ENCODE results near the gene OR51A2.
"Not testable (repeated sequence)": the region's sequence is repeated elsewhere in the genome, so short reads cannot be mapped to it uniquely, and the experiment has no call there.

The OR51A2 gene

GRCh38 chr11:4955613-4956012 lies at the start of gene OR51A2:
Gene OR51A2 (minus strand): TSS chr11:4955713. CDS start chr11:4955713, 0 bp downstream.
- H3F3A ChIP-seq (ENCODE audit: low read depth) = not testable (repeated sequence)

DNA sequence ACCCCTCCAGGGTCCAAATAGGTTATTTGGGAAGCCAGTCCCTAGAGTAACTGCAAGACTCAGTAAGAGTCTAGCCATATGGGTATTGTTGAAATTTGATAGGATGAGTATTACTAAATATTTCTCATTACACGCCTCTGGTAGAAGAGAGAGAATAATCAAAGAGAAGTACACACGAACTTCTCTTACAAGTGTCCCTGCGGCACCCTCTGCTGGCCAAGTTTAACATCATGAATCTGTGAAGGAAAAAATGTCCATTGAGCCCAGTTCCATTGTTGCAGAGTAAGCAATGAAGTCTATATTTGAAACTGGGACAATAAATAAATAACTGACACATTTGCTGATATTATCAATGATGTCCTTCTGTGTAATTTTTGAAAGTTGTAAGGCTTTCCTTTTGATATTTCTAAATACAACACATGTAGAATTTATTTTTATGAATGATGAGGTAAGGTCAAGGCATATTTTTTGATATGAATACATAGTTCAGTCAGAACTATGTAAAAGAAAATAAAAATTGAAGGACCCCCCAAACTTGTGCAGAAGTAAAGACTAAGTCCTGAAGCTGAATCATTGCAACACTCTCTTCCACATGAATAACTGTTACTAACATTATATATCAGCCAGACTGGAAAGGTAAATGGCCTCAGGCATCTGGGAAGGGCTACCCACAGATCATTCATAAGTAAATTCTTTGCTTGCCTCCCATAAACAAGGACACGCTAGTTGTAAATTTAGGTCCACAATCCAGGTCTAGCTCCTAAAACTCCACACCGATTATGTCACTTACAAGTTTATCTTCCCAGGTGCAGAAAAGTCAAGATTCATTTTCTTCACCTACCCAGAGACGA lies 49.1 kb upstream of the OR51A2 start:
- TF ChIP-seq, protein P1, sequence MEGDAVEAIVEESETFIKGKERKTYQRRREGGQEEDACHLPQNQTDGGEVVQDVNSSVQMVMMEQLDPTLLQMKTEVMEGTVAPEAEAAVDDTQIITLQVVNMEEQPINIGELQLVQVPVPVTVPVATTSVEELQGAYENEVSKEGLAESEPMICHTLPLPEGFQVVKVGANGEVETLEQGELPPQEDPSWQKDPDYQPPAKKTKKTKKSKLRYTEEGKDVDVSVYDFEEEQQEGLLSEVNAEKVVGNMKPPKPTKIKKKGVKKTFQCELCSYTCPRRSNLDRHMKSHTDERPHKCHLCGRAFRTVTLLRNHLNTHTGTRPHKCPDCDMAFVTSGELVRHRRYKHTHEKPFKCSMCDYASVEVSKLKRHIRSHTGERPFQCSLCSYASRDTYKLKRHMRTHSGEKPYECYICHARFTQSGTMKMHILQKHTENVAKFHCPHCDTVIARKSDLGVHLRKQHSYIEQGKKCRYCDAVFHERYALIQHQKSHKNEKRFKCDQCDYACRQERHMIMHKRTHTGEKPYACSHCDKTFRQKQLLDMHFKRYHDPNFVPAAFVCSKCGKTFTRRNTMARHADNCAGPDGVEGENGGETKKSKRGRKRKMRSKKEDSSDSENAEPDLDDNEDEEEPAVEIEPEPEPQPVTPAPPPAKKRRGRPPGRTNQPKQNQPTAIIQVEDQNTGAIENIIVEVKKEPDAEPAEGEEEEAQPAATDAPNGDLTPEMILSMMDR (conservative IDR thresholded peaks at IDR 0.05; ENCODE audit: low read length) = peak; percentile 80
- TF ChIP-seq EZH2phosphoT487 (IDR thresholded peaks at IDR 0.05; ENCODE audit: borderline replicate concordance) = no peak

More at GRCh38 chr11:4955613-4956012, at the start of gene OR51A2:
- H4K20me1 ChIP-seq (ENCODE audit: insufficient read depth, low read length, poor library complexity, severe bottlenecking); H3K9me3 ChIP-seq (ENCODE audit: insufficient read depth, low read depth, low read length); H3K4me3 ChIP-seq (ENCODE audit: low read length, poor library complexity, severe bottlenecking); H3K27me3 ChIP-seq (ENCODE audit: insufficient read depth, low read length, poor library complexity, severe bottlenecking); H3K79me2 ChIP-seq (ENCODE audit: insufficient read depth, low read length); H3K4me2 ChIP-seq (ENCODE audit: low read depth, low read length, poor library complexity, severe bottlenecking); H2AFZ ChIP-seq (ENCODE audit: low read length); H3K4me1 ChIP-seq (ENCODE audit: insufficient read depth, low read length, poor library complexity, severe bottlenecking); H3K36me3 ChIP-seq (ENCODE audit: insufficient read depth, low read length); H3K9me2 ChIP-seq (replicated peaks; ENCODE audit: low read depth, low read length); H3K9ac ChIP-seq (ENCODE audit: low read depth, low read length, poor library complexity, severe bottlenecking): not testable (repeated sequence)

DNA sequence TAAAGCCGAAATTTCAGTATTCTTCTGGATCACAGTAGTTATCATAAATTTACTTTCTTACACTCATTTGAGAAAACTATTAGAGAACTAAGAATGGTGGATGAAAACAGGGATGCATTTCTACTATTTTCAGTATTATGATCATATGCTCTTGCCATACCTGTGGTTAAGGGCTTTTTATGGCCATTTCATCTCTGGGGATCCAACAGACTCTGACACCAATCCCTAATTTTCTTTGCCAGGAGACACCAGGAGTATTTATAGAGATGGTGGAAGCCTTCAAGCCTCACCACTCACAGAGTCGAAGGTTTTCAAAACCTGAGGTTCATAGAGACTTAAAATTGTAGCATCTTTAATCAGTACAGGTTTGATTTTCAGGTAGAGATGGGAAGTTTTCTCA lies 39.0 kb upstream of the OR51A2 start, which contains the start of gene OR51L1:
Gene OR51L1 (plus strand): TSS at position 301 of the 400 bp plus-strand sequence. CDS start 4,132 bp downstream, outside the sequence.
- TF ChIP-seq, protein P1 (conservative IDR thresholded peaks at IDR 0.05; ENCODE audit: low read length) = no peak
- TF ChIP-seq EZH2phosphoT487 (IDR thresholded peaks at IDR 0.05; ENCODE audit: borderline replicate concordance) = no peak
- H3K36me3 ChIP-seq (ENCODE audit: insufficient read depth, low read length) = no peaks in the 10 kb centered on the region
- no peaks in the 10 kb centered on the region for H3F3A ChIP-seq (ENCODE audit: low read depth)
- no peaks in the 10 kb centered on the region for H4K20me1 ChIP-seq (ENCODE audit: insufficient read depth, low read length, poor library complexity, severe bottlenecking)
- H3K4me3 ChIP-seq (ENCODE audit: low read length, poor library complexity, severe bottlenecking) = no peak within 1 kb of the TSS
- H3K9ac ChIP-seq (ENCODE audit: low read depth, low read length, poor library complexity, severe bottlenecking) = no peak within 1 kb of the TSS
- no peaks in the 10 kb centered on the region for H3K27me3 ChIP-seq (ENCODE audit: insufficient read depth, low read length, poor library complexity, severe bottlenecking)
- no peak within 1 kb of the TSS for H3K4me2 ChIP-seq (ENCODE audit: low read depth, low read length, poor library complexity, severe bottlenecking)
- H3K79me2 ChIP-seq (ENCODE audit: insufficient read depth, low read length) = no peaks in the 10 kb centered on the region
- H3K4me1 ChIP-seq (ENCODE audit: insufficient read depth, low read length, poor library complexity, severe bottlenecking) = no peaks in the 10 kb centered on the region
- H2AFZ ChIP-seq (ENCODE audit: low read length) = no peak within 1 kb of the TSS
- no peaks in the 10 kb centered on the region for H3K9me3 ChIP-seq (ENCODE audit: insufficient read depth, low read depth, low read length)
- no peaks in the 10 kb centered on the region for H3K9me2 ChIP-seq (replicated peaks; ENCODE audit: low read depth, low read length)

More for the DNA sequence above, 49.1 kb upstream of the OR51A2 start:
- Histone ChIP-seq H3F3A (ENCODE audit: low read depth) (no peaks in the 10 kb centered on the region), H3K9me2 (replicated peaks; ENCODE audit: low read depth, low read length) (no peaks in the 10 kb centered on the region), H3K27me3 (ENCODE audit: insufficient read depth, low read length, poor library complexity, severe bottlenecking) (no peaks in the 10 kb centered on the region), H3K4me3 (ENCODE audit: low read length, poor library complexity, severe bottlenecking) (no peak overlapping the region), H3K4me2 (ENCODE audit: low read depth, low read length, poor library complexity, severe bottlenecking) (no peak overlapping the region), H2AFZ (ENCODE audit: low read length) (no peak overlapping the region), H3K79me2 (ENCODE audit: insufficient read depth, low read length) (no peaks in the 10 kb centered on the region), H3K36me3 (ENCODE audit: insufficient read depth, low read length) (no peaks in the 10 kb centered on the region), H3K4me1 (ENCODE audit: insufficient read depth, low read length, poor library complexity, severe bottlenecking) (no peaks in the 10 kb centered on the region), H3K9me3 (ENCODE audit: insufficient read depth, low read depth, low read length) (no peaks in the 10 kb centered on the region), H3K9ac (ENCODE audit: low read depth, low read length, poor library complexity, severe bottlenecking) (no peak overlapping the region), H4K20me1 (ENCODE audit: insufficient read depth, low read length, poor library complexity, severe bottlenecking) (no peaks in the 10 kb centered on the region)

Data from Loucy (cell line).